Astrocyte (in vitro differentiated cells and primary cell): ENCODE measurements around the gene KRTAP21-3.

ENCODE experiments used
- CTCF ChIP-seq: IDR thresholded peaks from 2 replicates; pipeline ENCODE4 v1.5.1; 2011; ENCODE audit warnings: low read depth, mild to moderate bottlenecking, inconsistent platforms, low read length, moderate library complexity; ENCODE audit not compliant: insufficient read depth
- EZH2 ChIP-seq: IDR thresholded peaks from 2 replicates; pipeline ENCODE4 v1.6.1; 2012; ENCODE audit warnings: mild to moderate bottlenecking, low read length, inconsistent platforms; ENCODE audit not compliant: insufficient read depth

DNA sequence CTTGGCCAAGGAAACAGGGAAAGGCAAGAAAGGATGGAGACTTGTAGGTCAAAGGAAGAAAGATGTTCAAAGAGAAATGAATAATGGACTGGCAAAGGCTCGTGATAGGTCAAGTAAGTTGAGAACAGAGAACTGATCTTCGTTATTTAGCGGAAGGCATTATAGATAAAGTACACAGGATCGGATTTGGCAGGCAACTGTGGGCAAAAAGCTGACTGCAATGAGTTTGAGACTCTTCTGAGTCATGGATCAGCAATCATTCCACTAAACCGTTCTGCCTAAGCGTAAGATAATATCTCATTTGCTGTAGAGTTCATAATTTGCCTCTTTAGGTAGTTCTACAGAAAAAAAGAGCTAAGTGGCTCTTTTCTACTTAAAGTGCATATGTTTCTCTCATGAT, 34.1 kb downstream of the KRTAP21-3 start:
- TF ChIP-seq CTCF: no peak
- no peak for TF ChIP-seq EZH2
